Uterus (tissue), 2 donors: ENCODE data around the gene MEP1B.

ENCODE experiments used
- POLR2A ChIP-seq, 2 donors: fragments of 450-650 bp; IDR thresholded peaks; one replicate each; pipeline ENCODE4 v1.6.1; 2016; ENCODE audit warnings: antibody characterized with exemption in 2 of 2, mild to moderate bottlenecking in 1 of 2, moderate library complexity in 1 of 2
- TF ChIP-seq, protein P1 (sequence below), 4 experiments: fragments of 200-600 bp in 2 of 4; fragments of 450-650 bp in 2 of 4; sonication (generic) in 2 of 4; IDR thresholded peaks; one replicate each; pipeline ENCODE4 v1.5.1; 2016 to 2019; ENCODE audit warnings: antibody characterized with exemption in 4 of 4, mild to moderate bottlenecking in 2 of 4, moderate library complexity in 1 of 4

DNA sequence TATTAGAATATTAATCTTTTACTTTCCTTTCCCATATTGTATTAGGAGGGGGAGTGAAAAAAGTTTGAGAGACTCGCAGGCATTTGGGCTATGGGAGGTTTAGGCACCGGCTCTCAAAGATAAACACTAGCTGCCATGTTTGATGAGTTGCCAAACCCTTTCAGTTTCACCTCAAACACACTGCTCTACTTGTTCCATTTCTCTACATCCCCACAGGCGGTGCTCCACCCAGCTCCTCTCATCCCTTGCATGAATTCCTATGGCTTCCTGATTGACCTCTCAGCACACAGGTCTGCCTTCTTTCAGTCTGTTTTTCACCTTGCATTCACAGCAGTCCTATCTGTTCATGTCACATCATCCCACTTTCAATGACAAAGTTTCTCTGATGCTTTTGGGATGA is 65.7 kb downstream of the MEP1B start:
- no peak for TF ChIP-seq POLR2A (IDR thresholded peaks at IDR 0.05)
- TF ChIP-seq, protein P1, sequence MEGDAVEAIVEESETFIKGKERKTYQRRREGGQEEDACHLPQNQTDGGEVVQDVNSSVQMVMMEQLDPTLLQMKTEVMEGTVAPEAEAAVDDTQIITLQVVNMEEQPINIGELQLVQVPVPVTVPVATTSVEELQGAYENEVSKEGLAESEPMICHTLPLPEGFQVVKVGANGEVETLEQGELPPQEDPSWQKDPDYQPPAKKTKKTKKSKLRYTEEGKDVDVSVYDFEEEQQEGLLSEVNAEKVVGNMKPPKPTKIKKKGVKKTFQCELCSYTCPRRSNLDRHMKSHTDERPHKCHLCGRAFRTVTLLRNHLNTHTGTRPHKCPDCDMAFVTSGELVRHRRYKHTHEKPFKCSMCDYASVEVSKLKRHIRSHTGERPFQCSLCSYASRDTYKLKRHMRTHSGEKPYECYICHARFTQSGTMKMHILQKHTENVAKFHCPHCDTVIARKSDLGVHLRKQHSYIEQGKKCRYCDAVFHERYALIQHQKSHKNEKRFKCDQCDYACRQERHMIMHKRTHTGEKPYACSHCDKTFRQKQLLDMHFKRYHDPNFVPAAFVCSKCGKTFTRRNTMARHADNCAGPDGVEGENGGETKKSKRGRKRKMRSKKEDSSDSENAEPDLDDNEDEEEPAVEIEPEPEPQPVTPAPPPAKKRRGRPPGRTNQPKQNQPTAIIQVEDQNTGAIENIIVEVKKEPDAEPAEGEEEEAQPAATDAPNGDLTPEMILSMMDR (IDR thresholded peaks at IDR 0.05): no peak
